Measurements from ENCODE around the gene C14orf93. TPM values are rescaled to one million over a fixed set of nuclear protein-coding genes. Genes with fewer than 3 reads are reported as not detected.
A peak's percentile ranks its signal among the peaks of the same experiment; 100 is the strongest.

C14orf93 gene
- total and polyA plus RNA-seq, 4 donors = 5.5 to 11.0 (median 8.7) TPM

- Histone ChIP-seq H3K9me3 (ENCODE audit: control insufficient read depth, low read length) (no peaks in the 10 kb centered on the region), H3K4me3 (ENCODE audit: low read length in 2 of 2) (no peak overlapping the region), H3K36me3 (ENCODE audit: control insufficient read depth in 1 of 2, insufficient read depth in 2 of 2, low read length in 1 of 2) (peaks cover 0 to 3% of the 10 kb centered on the region in 2 donors), H3K27me3 (ENCODE audit: control insufficient read depth in 1 of 2, insufficient read depth in 2 of 2, low read length in 1 of 2) (no peaks in the 10 kb centered on the region), H3K27ac (ENCODE audit: low read depth in 1 of 2, low read length in 2 of 2) (no peak overlapping the region), H3K4me1 (ENCODE audit: control insufficient read depth in 1 of 2, insufficient read depth in 2 of 2, low read length in 2 of 2) (no peaks in the 10 kb centered on the region)
- ATAC-seq (ENCODE audit: low FRiP score) (no peak), DNase-seq (no peak)
- intact Hi-C loops (cut with DNase I) = no loop called here
These were observed 16.4 kb downstream of the C14orf93 start for GRCh38 chr14:22993517-22993916.

DNA sequence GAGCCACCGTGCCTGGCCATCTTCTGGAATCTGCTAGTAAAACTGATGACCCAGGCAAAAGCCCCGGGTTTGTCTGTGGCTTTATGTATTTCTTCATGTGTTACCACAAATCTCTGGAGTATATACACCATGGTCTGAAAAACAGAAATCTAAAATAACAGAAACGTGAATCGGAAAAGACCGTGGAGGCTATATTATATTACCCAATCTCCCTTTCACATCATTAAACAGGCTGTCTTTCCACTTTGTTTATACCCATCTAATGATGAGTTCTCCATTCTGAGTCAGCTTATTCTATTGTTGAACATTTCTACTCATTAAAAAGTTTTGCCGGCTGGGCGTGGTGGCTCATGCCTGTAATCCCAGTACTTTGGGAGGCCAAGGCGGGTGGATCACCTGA lies 18.1 kb downstream of the C14orf93 start:
- no peak for DNase-seq
- Histone ChIP-seq H3K9me3 (ENCODE audit: control insufficient read depth, low read length) (no peaks in the 10 kb centered on the region), H3K4me3 (ENCODE audit: low read length in 2 of 2) (no peak overlapping the region), H3K4me1 (ENCODE audit: control insufficient read depth in 1 of 2, insufficient read depth in 2 of 2, low read length in 2 of 2) (no peaks in the 10 kb centered on the region), H3K27me3 (ENCODE audit: control insufficient read depth in 1 of 2, insufficient read depth in 2 of 2, low read length in 1 of 2) (no peaks in the 10 kb centered on the region), H3K27ac (ENCODE audit: low read depth in 1 of 2, low read length in 2 of 2) (no peak overlapping the region), H3K36me3 (ENCODE audit: control insufficient read depth in 1 of 2, insufficient read depth in 2 of 2, low read length in 1 of 2) (peaks cover 0 to 3% of the 10 kb centered on the region in 2 donors)
- WGBS, 2 donors = 93% methylated on average over 8 of the region's 8 CpGs
- ATAC-seq (ENCODE audit: low FRiP score) = no peak
- intact Hi-C loops (cut with DNase I) = no loop called here

- Histone ChIP-seq H3K36me3 (ENCODE audit: control insufficient read depth in 1 of 2, insufficient read depth in 2 of 2, low read length in 1 of 2) (peaks cover 0 to 3% of the 10 kb centered on the region in 2 donors), H3K27me3 (ENCODE audit: control insufficient read depth in 1 of 2, insufficient read depth in 2 of 2, low read length in 1 of 2) (no peaks in the 10 kb centered on the region), H3K4me1 (ENCODE audit: control insufficient read depth in 1 of 2, insufficient read depth in 2 of 2, low read length in 2 of 2) (no peaks in the 10 kb centered on the region), H3K4me3 (ENCODE audit: low read length in 2 of 2) (no peak overlapping the region), H3K27ac (ENCODE audit: low read depth in 1 of 2, low read length in 2 of 2) (no peak overlapping the region), H3K9me3 (ENCODE audit: control insufficient read depth, low read length) (no peaks in the 10 kb centered on the region)
- DNase-seq (no peak), ATAC-seq (ENCODE audit: low FRiP score) (no peak)
- 83 to 84% methylated on average over 8 of the region's 8 CpGs for WGBS, 2 donors
- intact Hi-C loops (cut with DNase I) = loop anchor here in 1 of 2 donors (2.0 to 10.0 kb wide), 2 partner anchors 72 to 432 kb away; no protein-coding TSS in a partner anchor
These were observed 22.7 kb downstream of the C14orf93 start for GRCh38 chr14:22987291-22987690.

GRCh38 chr14:22986508-22987054 lies 23.4 kb downstream of the C14orf93 start:
- intact Hi-C loops (cut with DNase I) = loop anchor here (1.0 to 10.0 kb wide), 3 partner anchors 72 to 432 kb away; no protein-coding TSS in a partner anchor
- Histone ChIP-seq H3K27ac (ENCODE audit: low read depth in 1 of 2, low read length in 2 of 2) (no peak overlapping the region), H3K4me1 (ENCODE audit: control insufficient read depth in 1 of 2, insufficient read depth in 2 of 2, low read length in 2 of 2) (no peaks in the 10 kb centered on the region), H3K9me3 (ENCODE audit: control insufficient read depth, low read length) (no peaks in the 10 kb centered on the region), H3K4me3 (ENCODE audit: low read length in 2 of 2) (no peak overlapping the region), H3K36me3 (ENCODE audit: control insufficient read depth in 1 of 2, insufficient read depth in 2 of 2, low read length in 1 of 2) (peaks cover 0 to 3% of the 10 kb centered on the region in 2 donors), H3K27me3 (ENCODE audit: control insufficient read depth in 1 of 2, insufficient read depth in 2 of 2, low read length in 1 of 2) (no peaks in the 10 kb centered on the region)
- 20% methylated on average over 5 of the region's 5 CpGs for WGBS, 2 donors
- DNase-seq (peak; percentile 90 to 93), ATAC-seq (ENCODE audit: low FRiP score) (peak; percentile 70)

DNA sequence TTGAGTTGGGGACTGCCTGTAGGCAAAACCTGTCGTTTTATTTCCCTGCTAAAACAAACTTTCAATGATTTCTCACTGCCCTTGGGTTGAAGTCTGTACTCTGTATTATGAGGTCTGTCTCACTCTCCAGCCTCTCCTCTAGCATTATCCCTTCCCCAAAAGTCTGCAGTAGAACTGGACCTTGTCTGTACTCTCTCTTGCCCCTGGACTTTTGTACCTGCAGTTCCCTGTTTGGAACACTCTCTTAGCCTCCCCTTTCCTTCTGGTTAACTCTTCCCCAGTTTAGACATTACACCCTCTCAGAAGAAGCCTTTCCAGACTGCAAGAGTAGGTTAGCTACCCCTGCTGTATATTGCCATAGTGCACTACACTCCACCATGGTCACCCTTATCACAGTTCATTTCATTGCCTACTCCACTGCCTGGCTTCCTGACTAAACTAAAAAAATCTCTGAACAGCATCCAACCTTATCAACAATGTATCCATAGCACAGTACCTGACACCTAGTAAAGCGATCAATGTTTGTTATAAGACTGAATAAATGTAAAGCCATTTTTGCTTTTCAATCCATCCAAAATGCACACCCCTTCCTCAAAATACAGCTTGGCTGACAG lies 23.9 kb downstream of the C14orf93 start:
- Histone ChIP-seq H3K27ac (ENCODE audit: low read depth in 1 of 2, low read length in 2 of 2) (no peak overlapping the region), H3K4me1 (ENCODE audit: control insufficient read depth in 1 of 2, insufficient read depth in 2 of 2, low read length in 2 of 2) (no peaks in the 10 kb centered on the region), H3K9me3 (ENCODE audit: control insufficient read depth, low read length) (no peaks in the 10 kb centered on the region), H3K36me3 (ENCODE audit: control insufficient read depth in 1 of 2, insufficient read depth in 2 of 2, low read length in 1 of 2) (peaks cover 0 to 3% of the 10 kb centered on the region in 2 donors), H3K27me3 (ENCODE audit: control insufficient read depth in 1 of 2, insufficient read depth in 2 of 2, low read length in 1 of 2) (no peaks in the 10 kb centered on the region), H3K4me3 (ENCODE audit: low read length in 2 of 2) (no peak overlapping the region)
- 46 to 49% methylated on average over 2 of the region's 2 CpGs for WGBS, 2 donors
- ATAC-seq (ENCODE audit: low FRiP score) (no peak), DNase-seq (no peak)
- intact Hi-C loops (cut with DNase I) = loop anchor here (1.0 to 10.0 kb wide), 3 partner anchors 72 to 431 kb away; no protein-coding TSS in a partner anchor

GRCh38 chr14:22984959-22985658 lies 24.8 kb downstream of the C14orf93 start:
- no peak for DNase-seq
- intact Hi-C loops (cut with DNase I) = loop anchor here (5.0 to 10.0 kb wide), 2 partner anchors 428 to 430 kb away; no protein-coding TSS in a partner anchor
- H3K36me3 ChIP-seq (ENCODE audit: control insufficient read depth in 1 of 2, insufficient read depth in 2 of 2, low read length in 1 of 2) = peaks cover 0 to 3% of the 10 kb centered on the region in 2 donors
- WGBS, 2 donors = 89 to 93% methylated on average over 6 of the region's 6 CpGs
- no peaks in the 10 kb centered on the region for H3K9me3 ChIP-seq (ENCODE audit: control insufficient read depth, low read length)
- H3K4me3 ChIP-seq (ENCODE audit: low read length in 2 of 2) = no peak overlapping the region
- H3K27ac ChIP-seq (ENCODE audit: low read depth in 1 of 2, low read length in 2 of 2) = no peak overlapping the region
- H3K27me3 ChIP-seq (ENCODE audit: control insufficient read depth in 1 of 2, insufficient read depth in 2 of 2, low read length in 1 of 2) = no peaks in the 10 kb centered on the region
- no peak for ATAC-seq (ENCODE audit: low FRiP score)
- no peaks in the 10 kb centered on the region for H3K4me1 ChIP-seq (ENCODE audit: control insufficient read depth in 1 of 2, insufficient read depth in 2 of 2, low read length in 2 of 2)

DNA sequence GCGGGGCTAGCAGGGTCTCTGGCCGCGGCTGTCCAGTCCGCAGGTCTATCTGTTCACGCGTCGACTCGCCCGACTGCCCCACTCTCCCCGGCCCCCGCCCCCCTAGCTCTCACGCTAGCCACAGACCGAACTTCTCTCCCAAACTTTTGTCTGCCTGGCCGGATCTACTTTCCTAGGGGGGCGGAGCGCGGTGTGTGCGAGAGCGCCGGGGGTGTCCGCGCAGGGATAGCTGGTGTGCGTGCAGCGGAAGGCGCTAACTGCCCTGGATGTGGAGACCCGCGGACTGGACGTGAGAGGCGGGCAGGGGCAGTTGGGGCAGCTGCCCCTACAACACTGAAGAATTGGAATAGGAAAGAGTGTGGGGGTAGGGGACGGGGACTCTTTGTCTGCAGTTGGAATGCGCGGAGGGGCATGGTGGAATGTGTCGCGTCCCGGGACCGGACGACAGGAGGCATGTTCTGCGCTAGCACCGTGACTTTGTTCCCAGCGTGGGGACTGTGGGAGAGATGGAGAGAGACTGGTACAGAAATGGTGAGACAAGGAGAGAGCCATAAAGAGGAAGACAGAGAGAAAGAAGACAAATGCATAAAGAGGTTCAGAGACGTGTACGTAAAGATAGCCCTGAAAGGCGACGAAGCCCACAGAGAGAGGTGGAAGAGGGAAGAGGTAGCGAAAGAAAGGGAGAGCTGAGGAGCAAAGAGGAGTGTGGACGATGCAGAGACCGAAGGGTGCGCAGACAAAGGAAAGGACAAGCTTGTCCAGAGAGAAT lies 27.3 kb downstream of the C14orf93 start, which contains the start of gene AJUBA:
Gene AJUBA (minus strand): TSS at position 75 of the 769 bp plus-strand sequence. CDS start 285 bp downstream, outside the sequence.
- Histone ChIP-seq H3K36me3 (ENCODE audit: control insufficient read depth in 1 of 2, insufficient read depth in 2 of 2, low read length in 1 of 2) (no peaks in the 10 kb centered on the region), H3K4me1 (ENCODE audit: control insufficient read depth in 1 of 2, insufficient read depth in 2 of 2, low read length in 2 of 2) (peaks cover 0 to 5% of the 10 kb centered on the region in 2 donors), H3K9me3 (ENCODE audit: control insufficient read depth, low read length) (no peaks in the 10 kb centered on the region), H3K27ac (ENCODE audit: low read depth in 1 of 2, low read length in 2 of 2) (peak within 1 kb of the TSS; percentile 47 to 77), H3K27me3 (ENCODE audit: control insufficient read depth in 1 of 2, insufficient read depth in 2 of 2, low read length in 1 of 2) (no peaks in the 10 kb centered on the region), H3K4me3 (ENCODE audit: low read length in 2 of 2) (peak within 1 kb of the TSS; percentile 49 to 59)
- peak; percentile 94 to 97 for DNase-seq
- WGBS, 2 donors = 1% methylated on average over 48 of the region's 48 CpGs
- intact Hi-C loops (cut with DNase I) = loop anchor here (2.0 to 10.0 kb wide), 3 partner anchors 52 to 428 kb away; no protein-coding TSS in a partner anchor
- peak; percentile 92 for ATAC-seq (ENCODE audit: low FRiP score)

DNA sequence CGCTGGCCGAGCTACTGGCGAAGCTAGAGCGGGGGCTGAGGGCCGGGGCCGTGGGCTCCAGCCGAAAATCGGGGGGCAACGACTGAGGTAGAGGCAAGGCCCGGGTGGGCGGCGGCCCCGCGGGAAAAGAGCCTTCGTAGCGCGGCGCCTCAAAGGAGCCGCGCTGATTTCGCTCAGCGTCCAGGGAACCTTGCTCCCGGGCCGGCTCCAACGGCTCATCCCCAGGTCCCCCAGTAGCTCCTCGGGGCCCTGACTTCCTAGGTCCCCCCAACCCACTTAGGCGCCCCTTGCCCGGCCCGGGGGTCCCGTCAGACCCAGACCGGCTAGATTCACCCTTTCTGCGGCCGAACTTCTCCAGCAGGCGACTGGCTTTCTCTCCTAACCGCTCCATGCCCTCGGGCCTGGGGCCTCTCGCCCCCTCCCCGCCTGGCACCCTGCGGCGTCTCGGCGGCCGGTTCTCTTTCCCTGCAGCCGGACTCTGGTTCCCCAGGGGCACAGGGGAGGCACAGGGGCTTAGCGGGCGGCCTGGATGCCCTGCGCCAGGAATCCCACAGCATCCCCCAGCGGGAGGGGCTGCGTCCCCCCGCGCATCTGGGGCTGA lies 28.0 kb downstream of the C14orf93 start:
- H3K4me1 ChIP-seq (ENCODE audit: control insufficient read depth in 1 of 2, insufficient read depth in 2 of 2, low read length in 2 of 2) = peaks cover 3 to 5% of the 10 kb centered on the region in 2 donors
- 0 to 1% methylated on average over 47 to 51 of the region's 51 CpGs for WGBS, 2 donors

More for the DNA sequence above, 28.0 kb downstream of the C14orf93 start:
- H3K27ac ChIP-seq (ENCODE audit: low read depth in 1 of 2, low read length in 2 of 2) = peak overlapping the region; percentile 6 to 77
- intact Hi-C loops (cut with DNase I) = loop anchor here (2.0 to 10.0 kb wide), 3 partner anchors 51 to 427 kb away; no protein-coding TSS in a partner anchor
- H3K36me3 ChIP-seq (ENCODE audit: control insufficient read depth in 1 of 2, insufficient read depth in 2 of 2, low read length in 1 of 2) = no peaks in the 10 kb centered on the region
- ATAC-seq (ENCODE audit: low FRiP score) (peak; percentile 33), DNase-seq (peak in 1 of 2 donors; percentile 58)
- H3K9me3 ChIP-seq (ENCODE audit: control insufficient read depth, low read length) = no peaks in the 10 kb centered on the region
- H3K4me3 ChIP-seq (ENCODE audit: low read length in 2 of 2) = peak overlapping the region; percentile 49 to 59
- H3K27me3 ChIP-seq (ENCODE audit: control insufficient read depth in 1 of 2, insufficient read depth in 2 of 2, low read length in 1 of 2) = no peaks in the 10 kb centered on the region

All from aorta (tissue), 5 donors.